Duodenal mucosa (tissue), 2 donors: Measurements from ENCODE around the gene MTHFD1L.
A peak's percentile ranks its signal among the peaks of the same experiment; 100 is the strongest.
"Not testable (repeated sequence)": the region's sequence is repeated elsewhere in the genome, so short reads cannot be mapped to it uniquely, and the experiment has no call there.

Experiments
- H3K27ac ChIP-seq: one replicate; pipeline ENCODE4 v1.7.0; 2013; ENCODE audit warnings: low read depth, low read length
- H3K27me3 ChIP-seq, 2 donors: one replicate each; pipeline ENCODE4 v1.7.0; 2013; ENCODE audit warnings: low read length in 2 of 2, control low read depth in 1 of 2; ENCODE audit not compliant: insufficient read depth in 2 of 2, control insufficient read depth in 1 of 2
- H3K36me3 ChIP-seq, 2 donors: one replicate each; pipeline ENCODE4 v1.7.0; 2013; ENCODE audit warnings: low read length in 2 of 2, control low read depth in 1 of 2; ENCODE audit not compliant: insufficient read depth in 2 of 2, control insufficient read depth in 1 of 2
- H3K4me1 ChIP-seq, 2 donors: one replicate each; pipeline ENCODE4 v1.7.0; 2013; ENCODE audit warnings: low read length in 2 of 2, control low read depth in 1 of 2; ENCODE audit not compliant: insufficient read depth in 2 of 2, control insufficient read depth in 1 of 2
- H3K4me3 ChIP-seq, 2 donors: one replicate each; pipeline ENCODE4 v1.7.0; 2013; ENCODE audit warnings: low read length in 2 of 2, low read depth in 1 of 2
- H3K9ac ChIP-seq, 2 donors: one replicate each; pipeline ENCODE4 v1.7.0; 2013; ENCODE audit warnings: low read length in 2 of 2, low read depth in 1 of 2
- H3K9me3 ChIP-seq, 2 donors: one replicate each; pipeline ENCODE4 v1.7.0; 2013; ENCODE audit warnings: low read length in 2 of 2, control low read depth in 1 of 2; ENCODE audit not compliant: control insufficient read depth in 1 of 2

MTHFD1L gene

DNA sequence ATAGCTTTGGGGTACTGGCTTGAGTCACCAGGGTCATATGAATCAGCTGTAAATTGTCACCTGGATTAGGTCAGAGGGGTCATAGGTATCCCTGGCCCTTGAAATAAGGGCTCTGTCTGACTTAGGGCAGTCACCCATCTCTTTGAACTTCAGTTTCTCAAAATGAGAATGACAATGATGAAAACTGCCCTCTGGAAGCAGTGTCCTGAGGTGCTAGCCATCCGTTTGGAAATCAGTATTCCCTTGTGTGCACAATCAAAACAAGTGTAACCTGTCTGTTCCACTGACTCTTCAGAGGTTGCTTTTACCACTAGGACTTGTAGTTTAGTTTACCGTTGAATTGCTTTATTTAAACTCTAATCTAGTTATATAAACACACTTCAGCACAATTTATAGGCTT lies 259.7 kb downstream of the MTHFD1L start:
- H3K36me3 ChIP-seq, H3K27ac ChIP-seq, H3K9me3 ChIP-seq, H3K9ac ChIP-seq, H3K4me3 ChIP-seq, H3K27me3 ChIP-seq: not testable (repeated sequence)
- peaks cover 4 to 11% of the 10 kb centered on the region in 2 donors for H3K4me1 ChIP-seq

- not testable (repeated sequence) for H3K9ac ChIP-seq, H3K27ac ChIP-seq, H3K27me3 ChIP-seq, H3K36me3 ChIP-seq, H3K9me3 ChIP-seq, H3K4me3 ChIP-seq
- H3K4me1 ChIP-seq = peaks cover 4 to 11% of the 10 kb centered on the region in 2 donors
These were observed 260.3 kb downstream of the MTHFD1L start for GRCh38 chr6:151125651-151126416.

DNA sequence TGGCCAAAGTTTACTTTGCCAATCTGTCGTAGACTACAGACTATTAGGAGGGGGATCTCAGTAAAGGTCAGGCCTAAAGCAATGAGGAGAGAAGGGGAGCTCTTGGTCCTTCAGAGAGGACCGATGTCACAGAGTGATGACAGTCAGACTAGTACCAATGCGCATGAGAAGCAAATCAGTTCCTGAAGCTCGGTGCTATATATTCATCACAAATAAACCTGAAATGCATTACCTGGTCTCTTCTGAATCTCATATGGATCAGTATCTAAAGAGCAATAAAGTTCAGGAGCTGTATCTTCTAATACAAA lies 260.9 kb downstream of the MTHFD1L start:
- H3K4me3 ChIP-seq, H3K9me3 ChIP-seq, H3K9ac ChIP-seq, H3K27me3 ChIP-seq, H3K36me3 ChIP-seq, H3K27ac ChIP-seq: not testable (repeated sequence)
- peaks cover 4 to 11% of the 10 kb centered on the region in 2 donors for H3K4me1 ChIP-seq

- not testable (repeated sequence) for H3K9me3 ChIP-seq, H3K27ac ChIP-seq, H3K27me3 ChIP-seq, H3K36me3 ChIP-seq, H3K4me3 ChIP-seq, H3K9ac ChIP-seq
- peaks cover 4 to 11% of the 10 kb centered on the region in 2 donors for H3K4me1 ChIP-seq
These were observed 261.8 kb downstream of the MTHFD1L start for GRCh38 chr6:151127133-151127798.

DNA sequence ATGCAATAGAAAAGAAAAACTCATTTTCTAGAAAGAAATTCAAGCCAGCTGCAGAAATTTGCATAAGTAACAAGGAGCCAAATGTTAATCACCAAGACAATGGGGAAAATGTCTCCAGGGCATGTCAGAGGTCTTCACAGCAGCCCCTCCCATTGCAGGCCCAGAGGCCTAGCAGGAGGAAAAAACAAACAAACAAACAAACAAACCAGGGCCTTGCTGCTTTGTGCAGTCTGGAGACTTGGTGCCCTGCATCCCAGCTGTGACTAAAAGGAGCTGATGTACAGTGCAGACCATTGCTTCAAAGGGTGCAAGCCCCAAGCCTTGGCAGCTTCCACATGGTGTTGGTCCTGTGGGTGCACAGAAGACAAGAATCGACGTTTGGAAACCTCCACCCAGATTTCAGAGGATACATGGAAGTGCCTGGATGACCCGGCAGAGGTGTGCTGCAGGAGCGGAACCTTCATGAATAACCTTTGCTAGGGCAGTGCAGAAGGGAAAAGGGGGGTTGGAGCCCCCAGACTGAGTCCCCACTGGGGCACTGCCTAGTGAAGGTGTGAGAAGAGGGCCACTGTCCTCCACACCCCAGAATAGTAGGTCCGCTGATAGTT lies 263.4 kb downstream of the MTHFD1L start:
- Histone ChIP-seq H3K27ac (no peak overlapping the region), H3K4me1 (peaks cover 4 to 11% of the 10 kb centered on the region in 2 donors), H3K9ac (no peak overlapping the region), H3K36me3 (no peaks in the 10 kb centered on the region), H3K27me3 (no peaks in the 10 kb centered on the region), H3K4me3 (no peak overlapping the region), H3K9me3 (no peaks in the 10 kb centered on the region)

DNA sequence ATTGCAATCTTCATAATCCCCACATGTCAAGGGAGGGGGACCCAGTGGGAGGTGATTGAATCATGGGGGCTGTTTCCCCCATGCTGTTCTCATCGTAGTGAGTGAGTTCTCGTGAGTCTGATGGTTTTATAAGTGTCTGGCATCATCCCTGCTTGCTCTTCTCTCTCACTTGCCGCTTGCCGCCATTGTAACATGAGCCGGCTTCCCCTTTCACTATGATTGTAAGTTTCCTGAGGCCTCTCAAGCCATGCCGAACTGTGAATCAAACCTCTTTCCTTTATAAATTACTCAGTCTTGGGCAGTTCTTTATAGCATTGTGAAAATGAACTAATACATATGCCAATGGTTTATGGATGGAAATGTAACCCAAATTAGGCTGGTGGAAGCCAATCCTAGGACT lies 264.8 kb downstream of the MTHFD1L start:
- Histone ChIP-seq H3K4me3 (no peak overlapping the region), H3K27ac (no peak overlapping the region), H3K4me1 (peaks cover 4 to 6% of the 10 kb centered on the region in 2 donors), H3K27me3 (no peaks in the 10 kb centered on the region), H3K36me3 (no peaks in the 10 kb centered on the region), H3K9me3 (peaks cover 0 to 3% of the 10 kb centered on the region in 2 donors), H3K9ac (no peak overlapping the region)

- no peaks in the 10 kb centered on the region for H3K27me3 ChIP-seq
- no peaks in the 10 kb centered on the region for H3K36me3 ChIP-seq
- H3K27ac ChIP-seq = no peak overlapping the region
- H3K4me1 ChIP-seq = no peaks in the 10 kb centered on the region
- H3K9me3 ChIP-seq = peaks cover 0 to 3% of the 10 kb centered on the region in 2 donors
- no peak overlapping the region for H3K4me3 ChIP-seq
- no peak overlapping the region for H3K9ac ChIP-seq
These were observed 266.0 kb downstream of the MTHFD1L start for GRCh38 chr6:151131324-151132007.

DNA sequence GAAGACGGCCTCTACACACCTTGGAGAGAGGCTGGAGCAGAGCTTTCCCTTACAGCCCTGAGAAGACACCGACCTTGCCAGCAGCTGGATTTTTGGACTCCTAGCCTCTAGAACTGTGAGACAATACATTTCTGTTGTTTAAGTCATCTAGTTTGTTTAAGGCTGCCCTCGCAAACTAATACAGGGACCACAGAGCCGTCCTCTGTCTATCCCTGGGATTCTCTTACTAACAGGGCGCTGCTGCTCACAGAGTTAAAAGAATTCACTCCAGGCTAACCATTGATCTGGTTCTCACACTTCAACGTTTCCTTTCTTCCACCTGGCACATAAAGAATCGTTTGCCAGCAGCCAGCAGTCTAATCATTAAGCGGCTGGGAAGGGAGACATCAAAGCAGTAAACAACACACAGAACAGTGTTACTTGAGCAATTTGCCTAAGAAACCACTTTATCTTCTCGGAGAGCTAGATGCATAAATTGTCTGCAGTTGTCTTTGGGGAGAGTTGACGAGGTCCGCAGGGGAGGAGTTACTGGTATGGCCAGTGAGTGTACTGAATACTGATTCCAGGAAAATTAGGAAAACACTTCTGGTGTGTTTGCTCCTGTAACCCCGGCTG lies 270.7 kb downstream of the MTHFD1L start:
- Histone ChIP-seq H3K4me1 (no peaks in the 10 kb centered on the region), H3K9ac (no peak overlapping the region), H3K27ac (no peak overlapping the region), H3K36me3 (no peaks in the 10 kb centered on the region), H3K9me3 (peaks cover 0 to 3% of the 10 kb centered on the region in 2 donors), H3K27me3 (no peaks in the 10 kb centered on the region), H3K4me3 (peak overlapping the region; percentile 36 to 39)

DNA sequence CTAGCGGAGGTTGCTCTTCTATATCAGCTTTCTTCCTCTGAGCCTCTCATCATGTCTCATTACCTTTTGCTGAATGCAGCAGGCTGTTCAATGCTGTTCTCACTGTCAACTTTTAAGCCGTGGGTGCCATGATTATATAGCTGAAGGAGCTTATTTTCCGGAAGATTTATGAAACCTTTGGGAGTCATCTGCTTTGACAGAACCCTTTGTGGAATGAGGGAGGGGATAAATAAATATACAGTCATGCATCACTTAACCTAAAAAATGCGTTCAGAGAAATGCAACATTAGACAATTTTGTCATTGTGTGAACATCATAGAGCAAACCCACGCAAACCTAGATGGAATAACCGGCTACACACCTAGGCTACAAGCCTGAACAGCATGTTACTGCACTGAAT lies 272.0 kb downstream of the MTHFD1L start:
- Histone ChIP-seq H3K4me3 (no peak overlapping the region), H3K9me3 (peaks cover 0 to 3% of the 10 kb centered on the region in 2 donors), H3K9ac (no peak overlapping the region), H3K27ac (no peak overlapping the region), H3K4me1 (no peaks in the 10 kb centered on the region), H3K36me3 (no peaks in the 10 kb centered on the region), H3K27me3 (no peaks in the 10 kb centered on the region)

DNA sequence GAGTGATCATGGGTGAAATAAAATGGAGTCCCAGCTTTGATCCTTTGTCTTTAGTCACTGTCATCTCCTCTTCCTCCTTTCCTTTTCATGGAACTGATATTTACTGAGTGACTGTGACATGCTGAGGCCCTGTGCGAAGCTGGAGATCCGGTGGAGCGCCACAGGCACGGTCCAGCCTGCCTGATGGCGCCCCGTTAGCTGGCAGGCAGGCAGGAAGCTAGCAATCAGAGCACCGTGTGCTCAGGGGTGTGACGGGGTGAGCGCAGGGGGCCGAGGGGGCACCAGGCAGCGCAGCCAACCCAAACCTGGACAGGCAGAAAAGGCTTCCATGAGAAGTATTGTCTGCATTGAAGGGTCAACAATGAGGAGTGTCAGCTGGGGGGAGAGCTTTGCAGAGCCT lies 274.0 kb downstream of the MTHFD1L start:
- Histone ChIP-seq H3K27ac (no peak overlapping the region), H3K9ac (no peak overlapping the region), H3K4me1 (peaks cover 0 to 3% of the 10 kb centered on the region in 2 donors), H3K36me3 (no peaks in the 10 kb centered on the region), H3K9me3 (peaks cover 0 to 3% of the 10 kb centered on the region in 2 donors), H3K4me3 (no peak overlapping the region), H3K27me3 (no peaks in the 10 kb centered on the region)
